GM23248 (cell line): ENCODE measurements around the gene MEIS2.

Experiments used
- EZH2 ChIP-seq: fragments of 200-600 bp; sonication (generic); IDR thresholded peaks from 2 replicates; pipeline ENCODE4 v1.6.1; 2018; ENCODE audit warnings: antibody characterized with exemption, mild to moderate bottlenecking; ENCODE audit not compliant: insufficient read depth, poor library complexity, severe bottlenecking
- EZH2phosphoT487 ChIP-seq: fragments of 200-600 bp; sonication (generic); IDR thresholded peaks from 2 replicates; pipeline ENCODE4 v1.6.1; 2018; ENCODE audit warnings: antibody characterized with exemption, moderate library complexity, mild to moderate bottlenecking, low read depth; ENCODE audit not compliant: insufficient read depth

DNA sequence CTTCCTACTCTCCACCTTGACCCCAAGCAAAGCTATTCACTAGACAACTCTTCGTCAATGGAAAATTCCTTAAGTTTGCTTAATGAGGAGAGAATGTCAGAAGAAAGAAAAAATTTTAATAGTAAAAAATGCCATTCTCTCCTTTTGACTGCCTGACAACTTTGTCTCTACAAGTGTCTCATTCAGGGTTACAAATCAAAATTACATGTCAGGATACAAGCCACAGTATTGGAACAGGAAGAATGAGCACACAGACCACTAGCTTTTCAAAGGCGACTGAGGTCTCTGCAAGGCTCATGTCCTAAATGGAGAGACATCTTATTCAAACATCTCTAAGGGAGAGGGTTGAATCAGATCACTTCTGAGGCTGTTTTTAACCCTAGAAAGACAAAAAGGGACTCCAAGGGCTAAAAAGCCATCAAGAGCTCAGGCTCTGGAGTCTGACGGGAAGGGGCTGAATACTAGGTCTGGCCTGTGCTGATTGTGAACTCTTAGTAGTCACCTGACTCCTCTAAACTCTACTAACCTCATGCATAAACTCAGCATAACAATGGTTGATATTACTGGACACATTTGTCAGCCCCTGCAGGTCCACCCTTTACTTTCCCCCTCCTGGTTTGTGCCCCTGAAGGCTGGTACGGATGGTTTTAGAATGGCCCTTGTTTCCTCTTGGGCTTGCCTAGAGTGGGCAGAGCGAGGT, 12.8 kb upstream of the MEIS2 start:
- TF ChIP-seq EZH2, result no peak
- no peak for TF ChIP-seq EZH2phosphoT487
